Panc1 (cell line): ENCODE measurements around the gene ZC3HAV1. TPM values are rescaled to one million over a fixed set of nuclear protein-coding genes. Genes with fewer than 3 reads are reported as not detected.
A peak's percentile ranks its signal among the peaks of the same experiment; 100 is the strongest.

Source experiments
- ATAC-seq: fragments of 200-7000 bp; cut with Tn5 transposase; 2 replicates; pipeline ENCODE4 v1.9.1; 2020; ENCODE audit warnings: mild to moderate bottlenecking, moderate library complexity
- BruUV-seq: library from RNA; stranded (reverse); fragments of 400-500 nt; replicated peaks from 2 replicates; lab custom pipeline; 2021; lab: Mats Ljungman, UMichigan
- CTCF ChIA-PET: fragments of 300-600 bp; sonication (Branson Sonifier 250); formaldehyde crosslinking; loops from one replicate; lab custom pipeline; 2022; ENCODE audit warnings: antibody characterized with exemption; lab: Charles Lee
- POLR2A ChIA-PET: fragments of 300-600 bp; sonication (Branson Sonifier 250); formaldehyde crosslinking; loops from one replicate; lab custom pipeline; 2022; ENCODE audit warnings: antibody characterized with exemption; lab: Charles Lee
- DNase-seq: peaks from one replicate; pipeline ENCODE4 v3.0.0-alpha.2; 2010; ENCODE audit warnings: low read depth, low spot score
- H3K27ac ChIP-seq: 2 replicates; pipeline ENCODE4 v1.5.1; 2011; ENCODE audit warnings: mild to moderate bottlenecking, low read length, inconsistent platforms
- H3K27me3 ChIP-seq: fragments of 200-500 bp; sonication (Bioruptor generic); 2 replicates; pipeline ENCODE4 v1.6.0; 2014; ENCODE audit warnings: low read length, inconsistent platforms; ENCODE audit not compliant: control insufficient read depth, insufficient read depth
- H3K36me3 ChIP-seq: fragments of 200-500 bp; sonication (Bioruptor generic); 2 replicates; pipeline ENCODE4 v1.5.1; 2014; ENCODE audit warnings: inconsistent platforms, mild to moderate bottlenecking, low read length, moderate library complexity; ENCODE audit not compliant: control insufficient read depth, insufficient read depth
- H3K4me1 ChIP-seq: 2 replicates; pipeline ENCODE4 v1.5.1; 2011; ENCODE audit warnings: inconsistent platforms, mild to moderate bottlenecking, low read length, moderate library complexity; ENCODE audit not compliant: control insufficient read depth, insufficient read depth
- H3K4me3 ChIP-seq, 2 experiments: 2 replicates each; pipeline ENCODE4 v1.5.1; 2011 to 2012; ENCODE audit warnings: low read depth in 2 of 2, low read length in 2 of 2, mild to moderate bottlenecking in 2 of 2, inconsistent platforms in 1 of 2, moderate library complexity in 1 of 2
- H3K9me3 ChIP-seq: fragments of 200-500 bp; sonication (Bioruptor generic); 2 replicates; pipeline ENCODE4 v1.5.1; 2014; ENCODE audit warnings: low read depth, mild to moderate bottlenecking, inconsistent platforms, low read length, moderate library complexity; ENCODE audit not compliant: control insufficient read depth, insufficient read depth
- CTCF ChIP-seq: fragments of 450-650 bp; IDR thresholded peaks from 2 replicates; pipeline ENCODE4 v1.5.1; 2017; ENCODE audit warnings: mild to moderate bottlenecking
- POLR2AphosphoS5 ChIP-seq: IDR thresholded peaks from 2 replicates; pipeline ENCODE4 v1.6.1; 2012; ENCODE audit warnings: mild to moderate bottlenecking, low read depth, low read length, moderate library complexity
- SIN3A ChIP-seq: IDR thresholded peaks from 2 replicates; pipeline ENCODE4 v1.6.1; 2012; ENCODE audit warnings: low read depth, mild to moderate bottlenecking, low read length, moderate library complexity, borderline replicate concordance; ENCODE audit not compliant: insufficient read depth
- TCF7L2 ChIP-seq: IDR thresholded peaks from 2 replicates; pipeline ENCODE4 v1.6.1; 2011; ENCODE audit warnings: mild to moderate bottlenecking, low read depth, low read length, inconsistent platforms
- in situ Hi-C: cut with HindIII; loops from 2 replicates; pipeline ENCODE4 v1.10.0; 2016; ENCODE audit warnings: low sequenced_read_pairs, low pct_unique_long_range_greater_than_20kb
- intact Hi-C: fragments of 100-400 bp; cut with micrococcal nuclease; formaldehyde crosslinking; loops from one replicate; pipeline ENCODE4 v1.10.0; 2022; ENCODE audit not compliant: unreplicated experiment
- total RNA-seq: library from RNA; stranded (reverse); gene quantifications from one replicate; pipeline ENCODE4 v1.2.1, GENCODE V29; 2021; ENCODE audit not compliant: unreplicated experiment
- TF ChIP-seq, protein P1 (sequence below), 2 experiments: IDR thresholded peaks; 2 replicates each; pipeline ENCODE4 v1.6.1; 2011 to 2012; ENCODE audit warnings: low read depth in 2 of 2, control low read depth in 1 of 2, low read length in 1 of 2, mild to moderate bottlenecking in 1 of 2, moderate library complexity in 1 of 2; ENCODE audit not compliant: insufficient read depth in 1 of 2

The ZC3HAV1 gene
- total RNA-seq, 1 experiment from 2014 or later, result 47.1 TPM

GRCh38 chr7:139036901-139037300 is 72.6 kb downstream of the ZC3HAV1 start:
- TF ChIP-seq CTCF (no peak), POLR2AphosphoS5 (no peak), TCF7L2 (no peak), SIN3A (no peak)
- TF ChIP-seq, protein P1, sequence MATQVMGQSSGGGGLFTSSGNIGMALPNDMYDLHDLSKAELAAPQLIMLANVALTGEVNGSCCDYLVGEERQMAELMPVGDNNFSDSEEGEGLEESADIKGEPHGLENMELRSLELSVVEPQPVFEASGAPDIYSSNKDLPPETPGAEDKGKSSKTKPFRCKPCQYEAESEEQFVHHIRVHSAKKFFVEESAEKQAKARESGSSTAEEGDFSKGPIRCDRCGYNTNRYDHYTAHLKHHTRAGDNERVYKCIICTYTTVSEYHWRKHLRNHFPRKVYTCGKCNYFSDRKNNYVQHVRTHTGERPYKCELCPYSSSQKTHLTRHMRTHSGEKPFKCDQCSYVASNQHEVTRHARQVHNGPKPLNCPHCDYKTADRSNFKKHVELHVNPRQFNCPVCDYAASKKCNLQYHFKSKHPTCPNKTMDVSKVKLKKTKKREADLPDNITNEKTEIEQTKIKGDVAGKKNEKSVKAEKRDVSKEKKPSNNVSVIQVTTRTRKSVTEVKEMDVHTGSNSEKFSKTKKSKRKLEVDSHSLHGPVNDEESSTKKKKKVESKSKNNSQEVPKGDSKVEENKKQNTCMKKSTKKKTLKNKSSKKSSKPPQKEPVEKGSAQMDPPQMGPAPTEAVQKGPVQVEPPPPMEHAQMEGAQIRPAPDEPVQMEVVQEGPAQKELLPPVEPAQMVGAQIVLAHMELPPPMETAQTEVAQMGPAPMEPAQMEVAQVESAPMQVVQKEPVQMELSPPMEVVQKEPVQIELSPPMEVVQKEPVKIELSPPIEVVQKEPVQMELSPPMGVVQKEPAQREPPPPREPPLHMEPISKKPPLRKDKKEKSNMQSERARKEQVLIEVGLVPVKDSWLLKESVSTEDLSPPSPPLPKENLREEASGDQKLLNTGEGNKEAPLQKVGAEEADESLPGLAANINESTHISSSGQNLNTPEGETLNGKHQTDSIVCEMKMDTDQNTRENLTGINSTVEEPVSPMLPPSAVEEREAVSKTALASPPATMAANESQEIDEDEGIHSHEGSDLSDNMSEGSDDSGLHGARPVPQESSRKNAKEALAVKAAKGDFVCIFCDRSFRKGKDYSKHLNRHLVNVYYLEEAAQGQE (IDR thresholded peaks at IDR 0.05; ENCODE audit: insufficient read depth in 1 of 2, low read depth in 2 of 2, low read length in 1 of 2), result no peak
- POLR2A ChIA-PET, result no interaction called here
- no peaks in the 10 kb centered on the region for H3K27me3 ChIP-seq
- no TSS peak for BruUV-seq
- no peaks in the 10 kb centered on the region for H3K9me3 ChIP-seq
- ATAC-seq (no peak), DNase-seq (no peak)
- no peak overlapping the region; the same call in 1 of the 2 replicates for H3K27ac ChIP-seq
- intact Hi-C loops, result no loop called here
- no peak overlapping the region for H3K4me3 ChIP-seq
- peaks cover 6% of the 10 kb centered on the region for H3K36me3 ChIP-seq
- CTCF ChIA-PET, result interaction anchor here (1.0 kb wide), 1 partner anchor 20 kb away, joined by 3 read pairs; no protein-coding TSS in a partner anchor
- in situ Hi-C loops, result no loop called here
- peaks cover 15% of the 10 kb centered on the region for H3K4me1 ChIP-seq

GRCh38 chr7:139035586-139036353 is 73.8 kb downstream of the ZC3HAV1 start, which contains the start of gene ZC3HAV1L:
ZC3HAV1L (minus strand) TSS chr7:139036042; CDS start chr7:139036017, 25 bp downstream.
- in situ Hi-C loops (no loop called here), intact Hi-C loops (no loop called here)
- CTCF ChIA-PET, result interaction anchor here (1.0 kb wide), 1 partner anchor 19 kb away, joined by 3 read pairs; no protein-coding TSS in a partner anchor
- Histone ChIP-seq H3K27me3 (no peaks in the 10 kb centered on the region), H3K4me3 (peak within 1 kb of the TSS; percentile 76 to 78), H3K9me3 (no peaks in the 10 kb centered on the region), H3K36me3 (peaks cover 6% of the 10 kb centered on the region), H3K27ac (peak within 1 kb of the TSS; percentile 92), H3K4me1 (peaks cover 15% of the 10 kb centered on the region)
- DNase-seq, result no peak
- POLR2A ChIA-PET, result interaction anchor here (0.6 kb wide), 1 partner anchor 10 kb away, joined by 5 read pairs; no protein-coding TSS in a partner anchor
- no TSS peak for BruUV-seq
- ATAC-seq, result peak; percentile 97
- TF ChIP-seq POLR2AphosphoS5 (peak; percentile 77), SIN3A (peak; percentile 20; the same call in 1 of the 2 replicates), CTCF (no peak), TCF7L2 (no peak)
- TF ChIP-seq, protein P1 (IDR thresholded peaks at IDR 0.05; ENCODE audit: insufficient read depth in 1 of 2, low read depth in 2 of 2, low read length in 1 of 2), result peak in 1 of 2 experiments; percentile 19; a peak in 1 of 4 replicates
